Suprapubic skin (tissue), 4 donors: ENCODE data around the gene SLC17A3. TPM values are rescaled to one million over a fixed set of nuclear protein-coding genes. Genes with fewer than 3 reads are reported as not detected.

Experiments used
- DNase-seq, 2 donors: peaks; one replicate each; pipeline ENCODE4 v3.0.0-alpha.2; 2019; ENCODE audit warnings: low spot score in 2 of 2
- H3K27ac ChIP-seq: fragments of 200-600 bp; sonication (generic); one replicate; pipeline ENCODE4 v1.5.1; 2019
- H3K27me3 ChIP-seq: fragments of 200-600 bp; sonication (generic); one replicate; pipeline ENCODE4 v1.5.1; 2019
- H3K36me3 ChIP-seq: fragments of 200-600 bp; sonication (generic); one replicate; pipeline ENCODE4 v1.5.1; 2019
- H3K4me1 ChIP-seq: fragments of 200-600 bp; sonication (generic); one replicate; pipeline ENCODE4 v1.5.1; 2019
- H3K4me3 ChIP-seq: fragments of 200-600 bp; sonication (generic); one replicate; pipeline ENCODE4 v1.5.1; 2019; ENCODE audit warnings: mild to moderate bottlenecking
- H3K9me3 ChIP-seq: fragments of 200-600 bp; sonication (generic); one replicate; pipeline ENCODE4 v1.5.1; 2019
- EP300 ChIP-seq: sonication (generic); formaldehyde crosslinking; IDR thresholded peaks from one replicate; pipeline ENCODE4 v1.6.1; 2017; ENCODE audit warnings: antibody characterized with exemption
- POLR2A ChIP-seq, 2 donors: fragments of 450-650 bp; IDR thresholded peaks; one replicate each; pipeline ENCODE4 v1.6.1; 2017; ENCODE audit warnings: antibody characterized with exemption in 2 of 2, mild to moderate bottlenecking in 2 of 2, moderate library complexity in 2 of 2
- POLR2AphosphoS5 ChIP-seq, 3 donors: sonication (generic); formaldehyde crosslinking; IDR thresholded peaks; one replicate each; pipeline ENCODE4 v1.6.1; 2017; ENCODE audit warnings: antibody characterized with exemption in 3 of 3
- WGBS: methylation state at CpG from one replicate; pipeline ENCODE4 v1.1.5; 2018; 5-methylcytosine and 5-hydroxymethylcytosine counted together
- total RNA-seq, 4 donors: library from RNA; depleted of rRNA; stranded (reverse); fragments of >200 nt; gene quantifications; one replicate each; pipeline ENCODE4 v1.1.0, GENCODE V29; 2016
- TF ChIP-seq, protein P1 (sequence below), 2 donors: fragments of 200-600 bp in 1 of 2; fragments of 450-650 bp in 1 of 2; sonication (generic) in 1 of 2; IDR thresholded peaks; one replicate each; pipeline ENCODE4 v1.5.1; 2016 to 2019; ENCODE audit warnings: antibody characterized with exemption in 2 of 2, mild to moderate bottlenecking in 1 of 2, moderate library complexity in 1 of 2

The SLC17A3 gene
- total RNA-seq, 4 donors from 2014 or later: not detected

- H3K27ac ChIP-seq: no peak overlapping the region
- H3K4me1 ChIP-seq: no peaks in the 10 kb centered on the region
- no peak overlapping the region for H3K4me3 ChIP-seq
- 80% methylated on average over 2 of the region's 2 CpGs for WGBS
- DNase-seq: no peak
- TF ChIP-seq POLR2A (IDR thresholded peaks at IDR 0.05) (no peak), EP300 (no peak), POLR2AphosphoS5 (IDR thresholded peaks at IDR 0.05) (no peak)
- TF ChIP-seq, protein P1, sequence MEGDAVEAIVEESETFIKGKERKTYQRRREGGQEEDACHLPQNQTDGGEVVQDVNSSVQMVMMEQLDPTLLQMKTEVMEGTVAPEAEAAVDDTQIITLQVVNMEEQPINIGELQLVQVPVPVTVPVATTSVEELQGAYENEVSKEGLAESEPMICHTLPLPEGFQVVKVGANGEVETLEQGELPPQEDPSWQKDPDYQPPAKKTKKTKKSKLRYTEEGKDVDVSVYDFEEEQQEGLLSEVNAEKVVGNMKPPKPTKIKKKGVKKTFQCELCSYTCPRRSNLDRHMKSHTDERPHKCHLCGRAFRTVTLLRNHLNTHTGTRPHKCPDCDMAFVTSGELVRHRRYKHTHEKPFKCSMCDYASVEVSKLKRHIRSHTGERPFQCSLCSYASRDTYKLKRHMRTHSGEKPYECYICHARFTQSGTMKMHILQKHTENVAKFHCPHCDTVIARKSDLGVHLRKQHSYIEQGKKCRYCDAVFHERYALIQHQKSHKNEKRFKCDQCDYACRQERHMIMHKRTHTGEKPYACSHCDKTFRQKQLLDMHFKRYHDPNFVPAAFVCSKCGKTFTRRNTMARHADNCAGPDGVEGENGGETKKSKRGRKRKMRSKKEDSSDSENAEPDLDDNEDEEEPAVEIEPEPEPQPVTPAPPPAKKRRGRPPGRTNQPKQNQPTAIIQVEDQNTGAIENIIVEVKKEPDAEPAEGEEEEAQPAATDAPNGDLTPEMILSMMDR (IDR thresholded peaks at IDR 0.05): no peak
- H3K9me3 ChIP-seq: no peaks in the 10 kb centered on the region
- H3K27me3 ChIP-seq: no peaks in the 10 kb centered on the region
- no peaks in the 10 kb centered on the region for H3K36me3 ChIP-seq
These were observed 14.6 kb upstream of the SLC17A3 start for GRCh38 chr6:25888626-25889025.

- H3K4me1 ChIP-seq: no peaks in the 10 kb centered on the region
- TF ChIP-seq, protein P1 (IDR thresholded peaks at IDR 0.05): no peak
- no peak for TF ChIP-seq POLR2A (IDR thresholded peaks at IDR 0.05)
- no peak for DNase-seq
- no peaks in the 10 kb centered on the region for H3K36me3 ChIP-seq
- H3K27me3 ChIP-seq: peaks cover 7% of the 10 kb centered on the region
- no peak overlapping the region for H3K4me3 ChIP-seq
- H3K27ac ChIP-seq: no peak overlapping the region
- WGBS: 97% methylated on average over 2 of the region's 2 CpGs
- no peaks in the 10 kb centered on the region for H3K9me3 ChIP-seq
These were observed 12.0 kb upstream of the SLC17A3 start for GRCh38 chr6:25886066-25886465.

- no peak overlapping the region for H3K27ac ChIP-seq
- WGBS: 41% methylated on average over 2 of the region's 2 CpGs
- DNase-seq: no peak
- TF ChIP-seq POLR2A (IDR thresholded peaks at IDR 0.05) (no peak), EP300 (no peak), POLR2AphosphoS5 (IDR thresholded peaks at IDR 0.05) (no peak)
- TF ChIP-seq, protein P1 (IDR thresholded peaks at IDR 0.05): no peak
- H3K4me1 ChIP-seq: no peaks in the 10 kb centered on the region
- no peak overlapping the region for H3K4me3 ChIP-seq
- no peaks in the 10 kb centered on the region for H3K9me3 ChIP-seq
- peaks cover 7% of the 10 kb centered on the region for H3K27me3 ChIP-seq
- H3K36me3 ChIP-seq: no peaks in the 10 kb centered on the region
These were observed 9.9 kb upstream of the SLC17A3 start for GRCh38 chr6:25883991-25884390.

GRCh38 chr6:25883536-25883935 lies 9.5 kb upstream of the SLC17A3 start:
- Histone ChIP-seq H3K27ac (no peak overlapping the region), H3K4me3 (no peak overlapping the region), H3K27me3 (peaks cover 7% of the 10 kb centered on the region), H3K36me3 (no peaks in the 10 kb centered on the region), H3K4me1 (no peaks in the 10 kb centered on the region), H3K9me3 (no peaks in the 10 kb centered on the region)
- 82% methylated on average over 1 of the region's 1 CpG for WGBS
- TF ChIP-seq EP300 (no peak), POLR2A (IDR thresholded peaks at IDR 0.05) (no peak), POLR2AphosphoS5 (IDR thresholded peaks at IDR 0.05) (no peak)
- TF ChIP-seq, protein P1 (IDR thresholded peaks at IDR 0.05): no peak
- no peak for DNase-seq

DNA sequence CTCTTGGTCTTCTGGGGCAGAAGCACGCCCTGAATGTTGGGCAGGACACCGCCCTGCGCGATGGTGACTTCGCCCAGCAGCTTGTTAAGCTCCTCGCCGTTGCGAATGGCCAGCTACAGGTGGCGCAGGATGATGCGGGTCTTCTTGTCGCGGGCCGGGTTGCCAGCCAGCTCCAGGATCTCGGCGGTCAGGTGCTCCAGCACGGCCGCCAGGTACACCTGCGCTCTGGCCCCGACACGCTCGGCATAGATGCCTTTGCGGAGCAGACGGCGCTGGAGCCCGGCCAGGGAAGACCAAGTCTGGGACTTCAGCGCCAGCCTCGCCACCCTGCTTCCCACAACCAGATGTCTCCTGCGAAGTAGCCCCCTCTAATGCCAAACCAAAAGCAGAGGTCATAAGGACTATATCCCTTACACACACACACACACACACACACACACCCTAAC lies 8.0 kb upstream of the SLC17A3 start:
- H3K4me1 ChIP-seq: no peaks in the 10 kb centered on the region
- TF ChIP-seq POLR2A (IDR thresholded peaks at IDR 0.05) (no peak), EP300 (no peak), POLR2AphosphoS5 (IDR thresholded peaks at IDR 0.05) (no peak)
- TF ChIP-seq, protein P1 (IDR thresholded peaks at IDR 0.05): no peak
- no peak overlapping the region for H3K27ac ChIP-seq
- no peaks in the 10 kb centered on the region for H3K36me3 ChIP-seq
- H3K27me3 ChIP-seq: peaks cover 7% of the 10 kb centered on the region
- no peaks in the 10 kb centered on the region for H3K9me3 ChIP-seq
- no peak overlapping the region for H3K4me3 ChIP-seq
- WGBS: 23% methylated on average over 26 of the region's 28 CpGs
- no peak for DNase-seq
